Tracheal epithelial cell (primary cell): ENCODE measurements around the gene TP53TG3. TPM values are rescaled to one million over a fixed set of nuclear protein-coding genes. Genes with fewer than 3 reads are reported as not detected.

Experiments used
- total RNA-seq: library from RNA; depleted of rRNA; stranded (reverse); fragments of >200 nt; gene quantifications from 2 replicates; pipeline ENCODE4 v1.2.1, GENCODE V29; 2014

TP53TG3 gene
- total RNA-seq, result under 0.01 and 0.48 TPM in 2 replicates

GRCh38 chr16:32676065-32676464 is at the start of gene TP53TG3:
TP53TG3 (minus strand) TSS chr16:32676165; CDS start chr16:32676097, 68 bp downstream.

